Measurements from ENCODE around the gene SCUBE2. TPM values are rescaled to one million over a fixed set of nuclear protein-coding genes. Genes with fewer than 3 reads are reported as not detected.

SCUBE2 gene
- total RNA-seq, 1 donor, result 0.54 TPM

- H3K4me3 ChIP-seq (ENCODE audit: low read depth, low read length), result no peak overlapping the region
Observed at GRCh38 chr11:9125185-9125886, 33.9 kb upstream of the SCUBE2 start.

GRCh38 chr11:9123595-9124304 is 32.4 kb upstream of the SCUBE2 start:
- DNase-seq (ENCODE audit: low read depth), result no peak
- TF ChIP-seq, protein P1, sequence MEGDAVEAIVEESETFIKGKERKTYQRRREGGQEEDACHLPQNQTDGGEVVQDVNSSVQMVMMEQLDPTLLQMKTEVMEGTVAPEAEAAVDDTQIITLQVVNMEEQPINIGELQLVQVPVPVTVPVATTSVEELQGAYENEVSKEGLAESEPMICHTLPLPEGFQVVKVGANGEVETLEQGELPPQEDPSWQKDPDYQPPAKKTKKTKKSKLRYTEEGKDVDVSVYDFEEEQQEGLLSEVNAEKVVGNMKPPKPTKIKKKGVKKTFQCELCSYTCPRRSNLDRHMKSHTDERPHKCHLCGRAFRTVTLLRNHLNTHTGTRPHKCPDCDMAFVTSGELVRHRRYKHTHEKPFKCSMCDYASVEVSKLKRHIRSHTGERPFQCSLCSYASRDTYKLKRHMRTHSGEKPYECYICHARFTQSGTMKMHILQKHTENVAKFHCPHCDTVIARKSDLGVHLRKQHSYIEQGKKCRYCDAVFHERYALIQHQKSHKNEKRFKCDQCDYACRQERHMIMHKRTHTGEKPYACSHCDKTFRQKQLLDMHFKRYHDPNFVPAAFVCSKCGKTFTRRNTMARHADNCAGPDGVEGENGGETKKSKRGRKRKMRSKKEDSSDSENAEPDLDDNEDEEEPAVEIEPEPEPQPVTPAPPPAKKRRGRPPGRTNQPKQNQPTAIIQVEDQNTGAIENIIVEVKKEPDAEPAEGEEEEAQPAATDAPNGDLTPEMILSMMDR (IDR thresholded peaks at IDR 0.05; ENCODE audit: insufficient read depth, low read length), result no peak
- no peak overlapping the region for H3K4me3 ChIP-seq (ENCODE audit: low read depth, low read length)

More at GRCh38 chr11:9125185-9125886, 33.9 kb upstream of the SCUBE2 start:
- TF ChIP-seq, protein P1 (IDR thresholded peaks at IDR 0.05; ENCODE audit: insufficient read depth, low read length), result no peak
- DNase-seq (ENCODE audit: low read depth), result no peak

DNA sequence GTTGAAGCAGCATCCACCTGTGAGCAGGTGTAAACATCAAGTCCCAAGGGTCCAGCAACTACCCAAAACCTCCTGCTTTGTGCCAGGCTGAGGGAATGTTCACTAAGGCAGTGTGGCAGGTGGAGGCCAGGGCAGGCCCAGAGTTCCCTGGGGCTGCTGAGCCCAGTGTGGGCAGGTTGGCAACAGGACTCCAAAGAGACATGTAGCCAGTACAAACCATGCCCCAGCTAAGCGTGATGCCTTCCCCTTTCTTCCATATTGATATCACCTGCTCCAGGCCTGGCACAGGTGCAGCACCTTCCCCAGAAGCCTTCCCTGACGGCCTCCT is 30.0 kb upstream of the SCUBE2 start:
- no peak overlapping the region for H3K4me3 ChIP-seq (ENCODE audit: low read depth, low read length)
- no peak for DNase-seq (ENCODE audit: low read depth)
- TF ChIP-seq, protein P1 (IDR thresholded peaks at IDR 0.05; ENCODE audit: insufficient read depth, low read length), result no peak

GRCh38 chr11:9120664-9121468 is 29.5 kb upstream of the SCUBE2 start:
- TF ChIP-seq, protein P1 (IDR thresholded peaks at IDR 0.05; ENCODE audit: insufficient read depth, low read length), result peak; percentile 3
- no peak overlapping the region for H3K4me3 ChIP-seq (ENCODE audit: low read depth, low read length)
- no peak for DNase-seq (ENCODE audit: low read depth)

GRCh38 chr11:9118277-9118676 is 26.9 kb upstream of the SCUBE2 start:
- H3K4me3 ChIP-seq (ENCODE audit: low read depth, low read length), result no peak overlapping the region
- no peak for DNase-seq (ENCODE audit: low read depth)
- TF ChIP-seq, protein P1 (IDR thresholded peaks at IDR 0.05; ENCODE audit: insufficient read depth, low read length), result no peak

- no peak for DNase-seq (ENCODE audit: low read depth)
- TF ChIP-seq, protein P1 (IDR thresholded peaks at IDR 0.05; ENCODE audit: insufficient read depth, low read length), result no peak
- no peak overlapping the region for H3K4me3 ChIP-seq (ENCODE audit: low read depth, low read length)
Observed at GRCh38 chr11:9112075-9112474, 20.7 kb upstream of the SCUBE2 start.
